ENCODE measurements around the gene EEIG2.
"Not testable (repeated sequence)": the region's sequence is repeated elsewhere in the genome, so short reads cannot be mapped to it uniquely, and the experiment has no call there.

Gene EEIG2

GRCh38 chr1:108540977-108541376 lies 18.9 kb upstream of the EEIG2 start:
- TF ChIP-seq SUZ12 (IDR thresholded peaks at IDR 0.05) (no peak), PKNOX1 (IDR thresholded peaks at IDR 0.05) (no peak), FOXA1 (IDR thresholded peaks at IDR 0.05) (no peak), L3MBTL2 (conservative IDR thresholded peaks at IDR 0.05) (no peak), ZNF384 (IDR thresholded peaks at IDR 0.05) (no peak), FOXK2 (IDR thresholded peaks at IDR 0.05) (no peak), ARNT (IDR thresholded peaks at IDR 0.05) (no peak), BHLHE40 (IDR thresholded peaks at IDR 0.05; ENCODE audit: borderline replicate concordance) (no peak), SP1 (IDR thresholded peaks at IDR 0.05) (no peak), FOXM1 (IDR thresholded peaks at IDR 0.05; ENCODE audit: borderline replicate concordance) (no peak), HDGF (IDR thresholded peaks at IDR 0.05; ENCODE audit: borderline replicate concordance) (no peak), CTBP1 (IDR thresholded peaks at IDR 0.05; ENCODE audit: borderline replicate concordance) (no peak), NFRKB (IDR thresholded peaks at IDR 0.05) (no peak), TARDBP (IDR thresholded peaks at IDR 0.05) (no peak), ELF4 (IDR thresholded peaks at IDR 0.05) (no peak)
- ChIA-PET CTCF (no interaction called here), POLR2A (no interaction called here)
- DNase-seq (ENCODE audit: extremely low spot score) = no peak

- TF ChIP-seq FOXK2 (IDR thresholded peaks at IDR 0.05) (no peak), TARDBP (IDR thresholded peaks at IDR 0.05) (no peak), NFRKB (IDR thresholded peaks at IDR 0.05) (no peak), SUZ12 (IDR thresholded peaks at IDR 0.05) (no peak), LEF1 (IDR thresholded peaks at IDR 0.05; ENCODE audit: borderline replicate concordance) (no peak), HDGF (IDR thresholded peaks at IDR 0.05; ENCODE audit: borderline replicate concordance) (no peak), FOXA1 (IDR thresholded peaks at IDR 0.05) (no peak), ELF4 (IDR thresholded peaks at IDR 0.05) (no peak), SP1 (IDR thresholded peaks at IDR 0.05) (no peak)
- no peak for DNase-seq (ENCODE audit: extremely low spot score)
- POLR2A ChIA-PET = no interaction called here
- CTCF ChIA-PET = interaction anchor here (0.8 to 1.4 kb wide), 2 partner anchors 29 to 296 kb away, joined by 3 to 4 read pairs; no protein-coding TSS in a partner anchor
Measured at GRCh38 chr1:108541861-108542260, 18.0 kb upstream of the EEIG2 start.

- POLR2A ChIA-PET; DNase-seq (ENCODE audit: extremely low spot score); CTCF ChIA-PET: not testable (repeated sequence)
Measured at GRCh38 chr1:108547493-108547892, 12.4 kb upstream of the EEIG2 start.

GRCh38 chr1:108551137-108551862 lies 8.6 kb upstream of the EEIG2 start:
- ChIA-PET POLR2A (interaction anchor here (1.9 kb wide), 1 partner anchor 9 kb away, joined by 5 read pairs; the partner anchor contains the start of gene EEIG2), CTCF (interaction anchor here (0.6 to 1.0 kb wide), 2 partner anchors 8 to 256 kb away, joined by 3 to 7 read pairs; no protein-coding TSS in a partner anchor)
- no peak for DNase-seq (ENCODE audit: extremely low spot score)
- no peak for TF ChIP-seq L3MBTL2 (conservative IDR thresholded peaks at IDR 0.05)
- no peak for TF ChIP-seq FOXM1 (IDR thresholded peaks at IDR 0.05; ENCODE audit: borderline replicate concordance)
- TF ChIP-seq BHLHE40 (IDR thresholded peaks at IDR 0.05; ENCODE audit: borderline replicate concordance) = no peak
- no peak for TF ChIP-seq ARNT (IDR thresholded peaks at IDR 0.05)
- no peak for TF ChIP-seq SP1 (IDR thresholded peaks at IDR 0.05)

DNA sequence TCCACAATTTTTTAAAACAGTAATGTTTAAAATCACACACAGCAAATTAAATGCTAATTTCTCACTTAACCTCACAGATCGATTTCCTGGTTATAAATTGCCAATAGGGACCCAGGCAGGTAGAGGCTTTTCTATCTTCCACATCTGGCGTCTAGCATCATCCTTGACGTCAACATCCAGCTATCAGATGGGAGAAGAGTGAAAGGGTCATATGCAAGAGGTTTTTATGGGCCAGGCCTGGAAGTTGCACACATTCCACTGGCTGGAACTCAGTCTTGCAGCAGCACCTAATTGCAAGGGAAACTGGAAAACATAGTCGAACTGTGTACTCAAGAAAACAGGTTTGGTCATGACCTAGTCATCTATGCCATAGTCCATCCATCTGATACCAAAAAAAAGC lies 6.0 kb upstream of the EEIG2 start:
- TF ChIP-seq ELF4 (IDR thresholded peaks at IDR 0.05) (no peak), TARDBP (IDR thresholded peaks at IDR 0.05) (no peak), ZNF384 (IDR thresholded peaks at IDR 0.05) (no peak), NFRKB (IDR thresholded peaks at IDR 0.05) (no peak), HDGF (IDR thresholded peaks at IDR 0.05; ENCODE audit: borderline replicate concordance) (no peak), BHLHE40 (IDR thresholded peaks at IDR 0.05; ENCODE audit: borderline replicate concordance) (no peak), LEF1 (IDR thresholded peaks at IDR 0.05; ENCODE audit: borderline replicate concordance) (no peak), CTBP1 (IDR thresholded peaks at IDR 0.05; ENCODE audit: borderline replicate concordance) (no peak), FOXA1 (IDR thresholded peaks at IDR 0.05) (no peak), FOXK2 (IDR thresholded peaks at IDR 0.05) (no peak), SUZ12 (IDR thresholded peaks at IDR 0.05) (no peak), PKNOX1 (IDR thresholded peaks at IDR 0.05) (no peak), L3MBTL2 (conservative IDR thresholded peaks at IDR 0.05) (no peak), ARNT (IDR thresholded peaks at IDR 0.05) (no peak), FOXM1 (IDR thresholded peaks at IDR 0.05; ENCODE audit: borderline replicate concordance) (no peak), SP1 (IDR thresholded peaks at IDR 0.05) (no peak)

DNA sequence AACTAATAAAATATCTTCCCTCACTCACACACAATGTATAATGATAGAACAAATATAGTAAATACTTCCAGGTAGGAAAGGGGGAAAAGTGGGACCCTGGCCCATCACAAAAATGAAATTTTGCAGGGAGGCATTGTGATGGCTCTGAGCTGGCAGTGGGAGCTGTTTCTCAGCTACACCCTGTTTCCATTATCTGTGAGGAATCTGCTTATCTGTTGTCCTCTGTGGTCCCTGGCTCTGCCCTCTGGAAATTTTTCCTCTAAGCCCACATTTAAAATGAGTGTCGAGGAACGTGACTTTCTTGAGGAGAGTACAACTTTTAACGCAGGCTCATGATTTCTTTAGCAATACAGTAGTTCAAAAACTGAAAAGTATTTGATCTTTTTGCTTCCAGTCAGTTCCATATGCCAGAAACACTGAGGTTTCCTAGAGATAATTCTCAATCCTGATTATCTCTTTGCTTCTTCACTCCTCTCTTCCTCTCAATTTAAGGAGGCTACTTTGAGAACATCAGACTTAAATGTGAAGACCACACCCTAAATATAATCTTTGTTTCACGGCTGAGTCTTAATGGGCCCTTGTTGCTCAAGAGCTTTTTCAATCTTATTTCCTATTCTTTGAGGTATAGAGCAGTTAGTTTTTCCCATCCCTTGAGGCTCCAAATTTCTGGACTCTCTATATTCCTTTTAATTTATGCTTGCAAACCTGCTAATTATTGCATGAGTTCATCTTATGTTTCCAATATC lies 5.0 kb upstream of the EEIG2 start:
- ChIA-PET CTCF (no interaction called here), POLR2A (no interaction called here)
- TF ChIP-seq FOXA1 (IDR thresholded peaks at IDR 0.05) (no peak), SUZ12 (IDR thresholded peaks at IDR 0.05) (no peak), NFRKB (IDR thresholded peaks at IDR 0.05) (no peak), ELF4 (IDR thresholded peaks at IDR 0.05) (no peak), HDGF (IDR thresholded peaks at IDR 0.05; ENCODE audit: borderline replicate concordance) (no peak), PKNOX1 (IDR thresholded peaks at IDR 0.05) (no peak), FOXK2 (IDR thresholded peaks at IDR 0.05) (no peak), BHLHE40 (IDR thresholded peaks at IDR 0.05; ENCODE audit: borderline replicate concordance) (no peak), TARDBP (IDR thresholded peaks at IDR 0.05) (no peak), CTBP1 (IDR thresholded peaks at IDR 0.05; ENCODE audit: borderline replicate concordance) (no peak), L3MBTL2 (conservative IDR thresholded peaks at IDR 0.05) (no peak), SP1 (IDR thresholded peaks at IDR 0.05) (no peak)

More for the DNA sequence above, 6.0 kb upstream of the EEIG2 start:
- DNase-seq (ENCODE audit: extremely low spot score) = no peak
- ChIA-PET CTCF (no interaction called here), POLR2A (no interaction called here)

More for the DNA sequence above, 5.0 kb upstream of the EEIG2 start:
- DNase-seq (ENCODE audit: extremely low spot score) = no peak

Measured in HEK293T (cell line).